Measurements from ENCODE around the gene ZNF579. TPM values are rescaled to one million over a fixed set of nuclear protein-coding genes. Genes with fewer than 3 reads are reported as not detected.
"Not testable (repeated sequence)": the region's sequence is repeated elsewhere in the genome, so short reads cannot be mapped to it uniquely, and the experiment has no call there.

The ZNF579 gene
- total RNA-seq, 2 experiments from 2014 or later: 6.1 to 6.5 TPM

GRCh38 chr19:55586976-55587668, 6.5 kb upstream of the ZNF579 start:
- intact Hi-C loops (cut with micrococcal nuclease): loop anchor here (1.0 kb wide), 2 partner anchors 12 to 37 kb away; partner anchors contain the start of genes FIZ1 and ZNF784
- no peak overlapping the region for H3K27ac Mint-ChIP-seq
- H3K4me1 Mint-ChIP-seq (ENCODE audit: low read depth): peaks cover 25% of the 10 kb centered on the region
- CTCF ChIA-PET: interaction anchor here (1.2 to 1.4 kb wide), 3 partner anchors 12 to 83 kb away, joined by 3 to 4 read pairs (median 4); partner anchors contain the start of genes FIZ1 and ZNF865
- DNase-seq: peak; percentile 98
- no peaks in the 10 kb centered on the region for H3K27me3 Mint-ChIP-seq (ENCODE audit: low read depth)
- H3K4me3 Mint-ChIP-seq: peak overlapping the region; percentile 77
- H3K36me3 Mint-ChIP-seq (ENCODE audit: low read depth): peaks cover 5% of the 10 kb centered on the region
- no peaks in the 10 kb centered on the region for H3K9me3 Mint-ChIP-seq

DNA sequence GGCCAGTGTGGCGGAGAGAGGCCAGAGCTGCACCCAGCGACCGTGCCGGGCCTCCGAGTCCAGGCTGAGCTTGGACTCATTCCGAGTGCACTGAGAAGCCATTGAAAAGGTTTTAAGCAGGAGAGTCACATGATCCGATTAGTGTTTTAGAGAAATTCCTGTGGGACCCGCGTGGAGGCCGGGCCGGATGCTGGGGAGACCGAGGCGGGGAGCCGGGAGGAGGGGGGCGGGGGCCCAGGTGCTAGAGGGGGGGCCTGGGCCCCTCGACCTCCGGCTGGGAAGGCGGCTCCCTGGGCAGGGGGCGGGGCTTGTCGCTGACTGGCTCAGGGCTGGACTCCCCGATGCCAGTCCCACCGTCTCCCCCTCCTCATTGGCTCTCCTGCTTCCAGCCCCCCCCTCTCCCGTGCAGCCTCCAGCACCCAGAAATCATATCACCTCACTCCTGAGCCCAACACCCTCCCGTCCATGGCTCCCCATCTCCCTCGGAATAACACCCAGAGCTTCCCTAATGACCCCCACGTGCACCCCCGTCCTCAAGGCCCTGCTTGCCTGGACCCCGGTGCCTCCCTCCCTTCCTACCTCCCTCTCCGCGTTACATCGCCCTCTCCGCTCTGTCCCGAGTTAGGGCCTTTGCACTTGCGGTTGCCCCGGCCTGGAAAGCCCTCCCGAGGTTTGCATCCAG, 5.2 kb upstream of the ZNF579 start:
- CTCF ChIA-PET: interaction anchor here (0.7 to 0.8 kb wide), 2 partner anchors 47 to 430 kb away, joined by 3 to 4 read pairs; no protein-coding TSS in a partner anchor
- Mint-ChIP-seq H3K36me3 (ENCODE audit: low read depth) (no peaks in the 10 kb centered on the region), H3K4me3 (peak overlapping the region; percentile 77), H3K27ac (no peak overlapping the region), H3K4me1 (ENCODE audit: low read depth) (peaks cover 38% of the 10 kb centered on the region), H3K9me3 (no peaks in the 10 kb centered on the region), H3K27me3 (ENCODE audit: low read depth) (no peaks in the 10 kb centered on the region)
- DNase-seq: peak; percentile 63
- intact Hi-C loops (cut with micrococcal nuclease): no loop called here

GRCh38 chr19:55584871-55585270, 4.2 kb upstream of the ZNF579 start:
- intact Hi-C loops (cut with micrococcal nuclease): no loop called here
- Mint-ChIP-seq H3K4me3 (no peak overlapping the region), H3K36me3 (ENCODE audit: low read depth) (peaks cover 1% of the 10 kb centered on the region), H3K27ac (no peak overlapping the region), H3K27me3 (ENCODE audit: low read depth) (no peaks in the 10 kb centered on the region), H3K9me3 (no peaks in the 10 kb centered on the region), H3K4me1 (ENCODE audit: low read depth) (peaks cover 41% of the 10 kb centered on the region)
- DNase-seq: no peak
- CTCF ChIA-PET: no interaction called here

DNA sequence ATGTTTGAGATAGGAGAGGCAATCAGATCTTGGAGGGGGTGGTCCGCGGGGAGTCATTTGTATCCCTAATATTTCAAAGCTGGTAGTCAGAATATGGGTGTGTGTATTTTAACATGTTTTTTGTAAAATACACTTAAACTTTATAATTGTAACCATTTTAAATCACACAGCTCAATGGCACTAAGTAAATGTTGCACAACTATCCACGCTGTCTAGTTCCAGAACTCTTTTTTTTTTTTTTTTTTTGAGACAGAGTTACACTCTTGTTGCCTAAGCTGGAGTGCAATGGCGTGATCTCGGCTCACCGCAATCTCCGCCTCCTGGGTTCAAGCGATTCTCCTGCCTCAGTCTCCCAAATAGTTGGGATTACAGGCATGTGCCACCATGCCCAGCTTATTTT, 3.2 kb upstream of the ZNF579 start:
- intact Hi-C loops (cut with micrococcal nuclease); H3K27ac Mint-ChIP-seq; H3K4me3 Mint-ChIP-seq; H3K9me3 Mint-ChIP-seq; H3K27me3 Mint-ChIP-seq (ENCODE audit: low read depth); H3K36me3 Mint-ChIP-seq (ENCODE audit: low read depth); DNase-seq: not testable (repeated sequence)
- CTCF ChIA-PET: interaction anchor here (1.1 to 1.4 kb wide), 3 partner anchors 20 to 49 kb away, joined by 3 to 4 read pairs (median 4); no protein-coding TSS in a partner anchor
- H3K4me1 Mint-ChIP-seq (ENCODE audit: low read depth): peaks cover 43% of the 10 kb centered on the region

- DNase-seq; intact Hi-C loops (cut with micrococcal nuclease); H3K4me3 Mint-ChIP-seq; H3K27me3 Mint-ChIP-seq (ENCODE audit: low read depth); H3K27ac Mint-ChIP-seq; H3K9me3 Mint-ChIP-seq: not testable (repeated sequence)
- CTCF ChIA-PET: interaction anchor here (1.8 to 2.7 kb wide), 2 partner anchors 24 to 78 kb away, joined by 7 to 12 read pairs; partner anchors contain the start of gene ZNF865
- Mint-ChIP-seq H3K36me3 (ENCODE audit: low read depth) (peaks cover 10% of the 10 kb centered on the region), H3K4me1 (ENCODE audit: low read depth) (peaks cover 40% of the 10 kb centered on the region)
Measured at GRCh38 chr19:55582284-55582683, 1.6 kb upstream of the ZNF579 start.

- Mint-ChIP-seq H3K36me3 (ENCODE audit: low read depth) (peaks cover 15% of the 10 kb centered on the region), H3K27ac (no peak overlapping the region), H3K9me3 (peaks cover under 1% of the 10 kb centered on the region), H3K27me3 (ENCODE audit: low read depth) (no peaks in the 10 kb centered on the region), H3K4me3 (peak overlapping the region; percentile 3), H3K4me1 (ENCODE audit: low read depth) (peaks cover 37% of the 10 kb centered on the region)
- CTCF ChIA-PET: interaction anchor here (0.6 to 2.7 kb wide), 4 partner anchors 24 to 906 kb away, joined by 4 to 12 read pairs (median 6); partner anchors contain the start of gene ZNF865
- intact Hi-C loops (cut with micrococcal nuclease): loop anchor here (2.0 kb wide), 1 partner anchor 17 kb away; the partner anchor contains the start of gene FIZ1
- no peak for DNase-seq
Measured at GRCh38 chr19:55581823-55582223, 1.2 kb upstream of the ZNF579 start.

GRCh38 chr19:55581145-55581822, 636 bp upstream of the ZNF579 start:
- Mint-ChIP-seq H3K27ac (peak overlapping the region; percentile 72), H3K36me3 (ENCODE audit: low read depth) (peaks cover 18% of the 10 kb centered on the region), H3K4me3 (peak overlapping the region; percentile 76), H3K9me3 (peaks cover 2% of the 10 kb centered on the region), H3K27me3 (ENCODE audit: low read depth) (no peaks in the 10 kb centered on the region), H3K4me1 (ENCODE audit: low read depth) (peaks cover 31% of the 10 kb centered on the region)
- CTCF ChIA-PET: interaction anchor here (0.6 to 2.7 kb wide), 4 partner anchors 25 to 906 kb away, joined by 4 to 12 read pairs (median 6); partner anchors contain the start of gene ZNF865
- DNase-seq: peak; percentile 48
- intact Hi-C loops (cut with micrococcal nuclease): loop anchor here (2.0 kb wide), 1 partner anchor 18 kb away; the partner anchor contains the start of gene FIZ1

- DNase-seq: no peak
- peaks cover 22% of the 10 kb centered on the region for H3K4me1 Mint-ChIP-seq (ENCODE audit: low read depth)
- CTCF ChIA-PET: interaction anchor here (2.7 kb wide), 1 partner anchor 26 kb away, joined by 12 read pairs; the partner anchor contains the start of gene ZNF865
- H3K4me3 Mint-ChIP-seq: peak overlapping the region; percentile 76
- intact Hi-C loops (cut with micrococcal nuclease): loop anchor here (1.0 to 2.0 kb wide), 2 partner anchors 19 to 63 kb away; partner anchors contain the start of gene FIZ1
- H3K36me3 Mint-ChIP-seq (ENCODE audit: low read depth): peaks cover 18% of the 10 kb centered on the region
- H3K9me3 Mint-ChIP-seq: peaks cover 2% of the 10 kb centered on the region
- H3K27me3 Mint-ChIP-seq (ENCODE audit: low read depth): no peaks in the 10 kb centered on the region
- peak overlapping the region; percentile 72 for H3K27ac Mint-ChIP-seq
Measured at GRCh38 chr19:55579766-55580621, 654 bp downstream of the ZNF579 start.

DNA sequence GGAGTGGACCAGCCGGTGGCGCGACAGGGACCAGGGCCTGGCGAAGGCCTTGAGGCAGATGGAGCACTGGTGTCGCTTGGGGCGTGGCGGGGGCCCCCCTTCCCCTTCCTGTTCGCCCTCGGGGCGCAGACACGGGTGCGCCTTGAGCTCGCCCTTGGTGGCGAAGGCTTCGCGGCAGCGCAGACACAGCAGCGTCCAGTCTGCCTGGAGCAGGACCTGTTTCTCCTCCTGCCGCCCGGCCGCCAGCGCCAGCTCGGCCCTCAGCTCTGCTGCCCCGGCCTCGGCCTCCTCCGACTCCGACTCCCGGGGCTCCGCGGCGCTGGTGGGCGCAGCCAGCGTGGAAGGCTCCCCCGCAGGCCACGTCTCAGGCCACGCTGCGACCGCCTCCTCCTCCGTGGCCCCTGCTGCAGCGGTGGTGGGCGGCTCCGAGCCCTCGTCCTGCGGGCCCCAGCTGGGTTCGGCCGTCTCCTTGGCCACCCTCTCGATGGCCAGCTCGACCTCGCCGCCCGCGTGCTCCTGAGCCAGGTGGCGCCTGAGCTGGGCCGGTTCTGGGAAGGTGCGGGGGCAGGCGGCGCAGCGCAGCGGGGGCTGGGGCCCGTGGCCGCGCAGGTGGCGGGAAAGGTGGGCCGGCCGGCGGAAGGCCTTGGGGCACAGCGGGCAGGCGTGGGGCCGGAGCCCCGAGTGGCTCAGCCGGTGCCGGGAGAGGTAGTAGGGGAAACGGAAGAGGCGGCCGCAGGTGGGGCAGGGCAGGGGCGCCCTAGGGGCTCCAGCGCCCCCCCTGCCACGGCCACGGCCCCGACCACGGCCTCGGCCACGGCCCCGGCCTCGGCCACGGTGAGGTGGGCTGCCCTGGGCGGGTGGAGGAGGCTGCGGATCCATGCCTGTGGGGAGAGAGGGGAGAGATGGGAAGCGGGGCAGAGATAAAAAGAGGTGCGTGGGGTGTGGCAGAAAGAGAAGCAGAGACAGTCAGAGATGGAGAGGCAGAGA, 1.6 kb downstream of the ZNF579 start:
- peaks cover 22% of the 10 kb centered on the region for H3K4me1 Mint-ChIP-seq (ENCODE audit: low read depth)
- peaks cover 2% of the 10 kb centered on the region for H3K9me3 Mint-ChIP-seq
- H3K27me3 Mint-ChIP-seq (ENCODE audit: low read depth): no peaks in the 10 kb centered on the region
- CTCF ChIA-PET: no interaction called here
- H3K4me3 Mint-ChIP-seq: peak overlapping the region; percentile 76
- H3K36me3 Mint-ChIP-seq (ENCODE audit: low read depth): peaks cover 18% of the 10 kb centered on the region
- no peak for DNase-seq
- intact Hi-C loops (cut with micrococcal nuclease): no loop called here
- H3K27ac Mint-ChIP-seq: peak overlapping the region; percentile 72

DNA sequence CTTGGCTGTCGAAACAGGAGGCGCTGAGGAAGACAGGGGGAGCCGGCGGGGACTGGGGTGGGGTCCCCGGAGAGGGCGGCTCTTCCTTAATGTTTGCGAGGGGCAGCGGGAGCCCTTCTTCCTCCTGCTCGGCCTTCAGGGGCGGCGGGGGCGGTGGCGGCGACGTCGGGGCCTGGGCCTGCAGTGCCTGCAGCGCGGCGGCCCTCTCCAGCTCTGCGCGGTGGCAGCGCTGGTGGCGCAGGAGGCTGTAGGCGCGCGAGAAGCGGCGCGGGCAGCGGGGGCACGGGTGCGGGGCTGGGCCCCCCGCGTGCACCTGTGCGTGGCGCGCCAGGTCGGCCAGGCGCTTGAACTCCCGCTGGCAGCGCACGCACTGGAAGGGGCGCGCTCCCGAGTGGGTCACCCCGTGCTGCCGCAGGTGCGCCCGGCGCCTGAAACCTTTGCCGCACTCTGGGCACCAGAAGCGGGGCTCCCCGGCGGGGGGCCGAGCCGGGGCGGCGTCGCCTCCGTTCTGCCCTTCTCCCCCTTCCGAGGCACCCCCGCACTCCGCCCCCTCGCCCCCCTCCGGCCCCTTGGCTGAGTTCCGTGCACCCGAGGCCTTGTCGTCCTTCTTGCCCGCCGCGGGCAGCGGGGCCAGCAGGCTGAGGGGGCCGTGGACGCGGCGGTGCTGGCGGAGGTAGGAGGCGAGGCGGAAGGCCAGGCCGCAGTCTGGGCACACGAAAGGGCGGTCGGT, 2.5 kb downstream of the ZNF579 start:
- H3K36me3 Mint-ChIP-seq (ENCODE audit: low read depth): peaks cover 18% of the 10 kb centered on the region
- H3K9me3 Mint-ChIP-seq: peaks cover 2% of the 10 kb centered on the region
- DNase-seq: no peak
- peaks cover 22% of the 10 kb centered on the region for H3K4me1 Mint-ChIP-seq (ENCODE audit: low read depth)
- no peak overlapping the region for H3K27ac Mint-ChIP-seq
- no peaks in the 10 kb centered on the region for H3K27me3 Mint-ChIP-seq (ENCODE audit: low read depth)
- intact Hi-C loops (cut with micrococcal nuclease): no loop called here
- no peak overlapping the region for H3K4me3 Mint-ChIP-seq
- CTCF ChIA-PET: no interaction called here

All from activated naive CD4-positive, alpha-beta T cell treated with anti-CD3 and anti-CD28 coated beads for 36 hours (primary cell).